Brain microvascular endothelial cell (primary cell): ENCODE data around the gene SYTL5.

ENCODE experiments used
- DNase-seq: peaks from one replicate; pipeline ENCODE4 v3.0.0-alpha.2; 2020
- H3K27ac ChIP-seq: fragments of 250-450 bp; sonication (Bioruptor Pico); 2 replicates; pipeline ENCODE4 v1.5.1; 2020; ENCODE audit warnings: mild to moderate bottlenecking, moderate library complexity
- H3K27me3 ChIP-seq: fragments of 250-450 bp; sonication (Bioruptor Pico); replicated peaks from 2 replicates; pipeline ENCODE4 v1.5.1; 2020; ENCODE audit warnings: mild to moderate bottlenecking
- H3K36me3 ChIP-seq: fragments of 250-450 bp; sonication (Bioruptor Pico); replicated peaks from 2 replicates; pipeline ENCODE4 v1.5.1; 2020; ENCODE audit warnings: mild to moderate bottlenecking
- H3K4me3 ChIP-seq: 2 replicates; pipeline ENCODE4 v1.5.1; 2011; ENCODE audit warnings: low read depth, mild to moderate bottlenecking, control low read depth, low read length, moderate library complexity
- CTCF ChIP-seq: IDR thresholded peaks from 2 replicates; pipeline ENCODE4 v1.5.1; 2011; ENCODE audit warnings: low read depth, mild to moderate bottlenecking, moderate library complexity, low read length, control low read depth, inconsistent platforms; ENCODE audit errors: missing control alignments
- in situ Hi-C: cut with HindIII; loops from 2 replicates; pipeline ENCODE4 v1.10.0; 2017; ENCODE audit warnings: low sequenced_read_pairs, low pct_ligation_motif_present

SYTL5 gene

GRCh38 chrX:37993837-37994619, 12.3 kb upstream of the SYTL5 start:
- Histone ChIP-seq H3K4me3 (no peak overlapping the region), H3K27ac (no peak overlapping the region), H3K27me3 (no peaks in the 10 kb centered on the region), H3K36me3 (no peaks in the 10 kb centered on the region)
- TF ChIP-seq CTCF, result no peak
- no peak for DNase-seq
- in situ Hi-C loops, result no loop called here

GRCh38 chrX:37995428-37995827, 10.9 kb upstream of the SYTL5 start:
- no peak for DNase-seq
- in situ Hi-C loops, result no loop called here
- no peaks in the 10 kb centered on the region for H3K36me3 ChIP-seq
- H3K27ac ChIP-seq, result no peak overlapping the region
- H3K27me3 ChIP-seq, result no peaks in the 10 kb centered on the region
- TF ChIP-seq CTCF, result no peak
- no peak overlapping the region for H3K4me3 ChIP-seq

GRCh38 chrX:37997096-37997495, 9.3 kb upstream of the SYTL5 start:
- no peak overlapping the region for H3K4me3 ChIP-seq
- in situ Hi-C loops, result no loop called here
- DNase-seq, result no peak
- no peaks in the 10 kb centered on the region for H3K36me3 ChIP-seq
- TF ChIP-seq CTCF, result no peak
- no peak overlapping the region for H3K27ac ChIP-seq
- no peaks in the 10 kb centered on the region for H3K27me3 ChIP-seq

- in situ Hi-C loops, result no loop called here
- Histone ChIP-seq H3K36me3 (no peaks in the 10 kb centered on the region), H3K27me3 (no peaks in the 10 kb centered on the region), H3K27ac (no peak overlapping the region), H3K4me3 (no peak overlapping the region)
- no peak for TF ChIP-seq CTCF
- DNase-seq, result peak; percentile 56
Measured at GRCh38 chrX:37998586-37999262, 7.6 kb upstream of the SYTL5 start.

- DNase-seq, result no peak
- Histone ChIP-seq H3K4me3 (no peak overlapping the region), H3K27me3 (no peaks in the 10 kb centered on the region), H3K36me3 (no peaks in the 10 kb centered on the region), H3K27ac (no peak overlapping the region)
- in situ Hi-C loops, result no loop called here
- TF ChIP-seq CTCF, result no peak
Measured at GRCh38 chrX:38000706-38001105, 5.6 kb upstream of the SYTL5 start.
